HEK293T (cell line): ENCODE measurements around the gene SLC39A10.

Source experiments
- ARNT ChIP-seq: fragments of 450-650 bp; IDR thresholded peaks from 2 replicates; pipeline ENCODE4 v1.6.1; 2017; ENCODE audit warnings: mild to moderate bottlenecking
- BHLHE40 ChIP-seq: fragments of 450-650 bp; IDR thresholded peaks from 2 replicates; pipeline ENCODE4 v1.6.1; 2016; ENCODE audit warnings: mild to moderate bottlenecking, moderate library complexity, borderline replicate concordance
- ELF4 ChIP-seq: fragments of 450-650 bp; IDR thresholded peaks from 2 replicates; pipeline ENCODE4 v1.6.1; 2017; ENCODE audit warnings: antibody characterized with exemption
- FOXK2 ChIP-seq: fragments of 450-650 bp; IDR thresholded peaks from 2 replicates; pipeline ENCODE4 v1.6.1; 2016; ENCODE audit warnings: mild to moderate bottlenecking
- SUZ12 ChIP-seq: fragments of 450-650 bp; IDR thresholded peaks from 2 replicates; pipeline ENCODE4 v1.6.1; 2016; ENCODE audit warnings: mild to moderate bottlenecking
- ZNF384 ChIP-seq: fragments of 450-650 bp; IDR thresholded peaks from 2 replicates; pipeline ENCODE4 v1.6.1; 2016

GRCh38 chr2:195608768-195609454, 48.1 kb upstream of the SLC39A10 start:
- TF ChIP-seq ELF4 (no peak), FOXK2 (no peak), BHLHE40 (no peak), SUZ12 (no peak), ARNT (no peak), ZNF384 (no peak)
